NT2/D1 (cell line): ENCODE data around the gene PAQR5.

Experiments used
- SUZ12 ChIP-seq: IDR thresholded peaks from 2 replicates; pipeline ENCODE4 v1.6.1; 2011; ENCODE audit not compliant: insufficient read length, insufficient read depth; ENCODE audit errors: extremely low read depth
- YY1 ChIP-seq: IDR thresholded peaks from 2 replicates; pipeline ENCODE4 v1.6.1; 2011; ENCODE audit not compliant: insufficient read length, insufficient read depth
- ZNF274 ChIP-seq: IDR thresholded peaks from 2 replicates; pipeline ENCODE4 v1.6.1; 2011; ENCODE audit warnings: mild to moderate bottlenecking, low read depth, low read length

DNA sequence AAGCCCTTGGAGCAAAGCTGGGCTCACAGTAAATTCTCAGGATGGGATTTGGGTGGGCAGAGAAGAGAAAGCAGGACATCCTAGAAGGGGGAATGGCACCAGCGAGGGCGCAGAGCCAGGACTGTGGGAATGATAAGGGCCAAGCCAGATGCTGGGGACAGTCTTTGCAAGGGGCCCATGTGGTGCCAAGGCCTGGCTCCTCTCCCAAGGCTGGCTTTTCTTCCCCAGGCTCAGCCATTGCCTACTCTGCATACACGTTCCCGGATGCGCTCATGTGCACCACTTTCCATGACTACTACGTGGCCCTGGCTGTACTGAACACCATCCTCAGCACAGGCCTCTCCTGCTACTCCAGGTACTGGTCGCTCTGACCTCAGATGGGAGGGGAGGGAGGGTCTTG is 90.7 kb downstream of the PAQR5 start:
- TF ChIP-seq YY1 (no peak), ZNF274 (no peak), SUZ12 (no peak)
